ENCODE data around the gene OSBPL10.

Gene OSBPL10

GRCh38 chr3:31770822-31771326 is 210.2 kb downstream of the OSBPL10 start:
- DNase-seq (ENCODE audit: low spot score), result no peak

GRCh38 chr3:31768479-31769125 is 212.5 kb downstream of the OSBPL10 start:
- DNase-seq (ENCODE audit: low spot score), result no peak

- DNase-seq (ENCODE audit: low spot score), result no peak
These were observed 213.1 kb downstream of the OSBPL10 start for GRCh38 chr3:31767920-31768319.

- DNase-seq (ENCODE audit: low spot score), result no peak
These were observed 214.4 kb downstream of the OSBPL10 start for GRCh38 chr3:31766669-31767068.

- no peak for DNase-seq (ENCODE audit: low spot score)
These were observed 215.2 kb downstream of the OSBPL10 start for GRCh38 chr3:31765871-31766270.

GRCh38 chr3:31763731-31764130 is 217.3 kb downstream of the OSBPL10 start:
- no peak for DNase-seq (ENCODE audit: low spot score)

- no peak for DNase-seq (ENCODE audit: low spot score)
These were observed 218.1 kb downstream of the OSBPL10 start for GRCh38 chr3:31762888-31763351.

- no peak for DNase-seq (ENCODE audit: low spot score)
These were observed 218.8 kb downstream of the OSBPL10 start for GRCh38 chr3:31762097-31762764.

GRCh38 chr3:31760654-31761053 is 220.4 kb downstream of the OSBPL10 start:
- DNase-seq (ENCODE audit: low spot score), result no peak

- DNase-seq (ENCODE audit: low spot score), result no peak
These were observed 222.6 kb downstream of the OSBPL10 start for GRCh38 chr3:31758322-31758965.

GRCh38 chr3:31755926-31756658 is 225.0 kb downstream of the OSBPL10 start:
- DNase-seq (ENCODE audit: low spot score), result no peak

GRCh38 chr3:31754575-31755278 is 226.3 kb downstream of the OSBPL10 start:
- DNase-seq (ENCODE audit: low spot score), result no peak

- no peak for DNase-seq (ENCODE audit: low spot score)
These were observed 228.0 kb downstream of the OSBPL10 start for GRCh38 chr3:31753050-31753425.

- no peak for DNase-seq (ENCODE audit: low spot score)
These were observed 228.6 kb downstream of the OSBPL10 start for GRCh38 chr3:31752305-31753049.

GRCh38 chr3:31750341-31750740 is 230.7 kb downstream of the OSBPL10 start:
- DNase-seq (ENCODE audit: low spot score), result no peak

GRCh38 chr3:31748933-31749295 is 232.1 kb downstream of the OSBPL10 start:
- no peak for DNase-seq (ENCODE audit: low spot score)

- no peak for DNase-seq (ENCODE audit: low spot score)
These were observed 232.7 kb downstream of the OSBPL10 start for GRCh38 chr3:31748281-31748932.

- no peak for DNase-seq (ENCODE audit: low spot score)
These were observed 233.3 kb downstream of the OSBPL10 start for GRCh38 chr3:31747785-31748184.

- no peak for DNase-seq (ENCODE audit: low spot score)
These were observed 236.1 kb downstream of the OSBPL10 start for GRCh38 chr3:31744913-31745312.

- DNase-seq (ENCODE audit: low spot score), result no peak
These were observed 237.6 kb downstream of the OSBPL10 start for GRCh38 chr3:31743331-31744089.

All from HuH-7.5 (cell line).